HG02885 (cell line): ENCODE results near the gene BACH2.
"Not testable (repeated sequence)": the region's sequence is repeated elsewhere in the genome, so short reads cannot be mapped to it uniquely, and the experiment has no call there.

Experiments
- ATAC-seq: cut with Tn5 transposase; IDR thresholded peaks from one replicate; pipeline ENCODE4 v1.9.1; 2021; ENCODE audit warnings: mild to moderate bottlenecking; ENCODE audit not compliant: unreplicated experiment, poor library complexity

BACH2 gene

DNA sequence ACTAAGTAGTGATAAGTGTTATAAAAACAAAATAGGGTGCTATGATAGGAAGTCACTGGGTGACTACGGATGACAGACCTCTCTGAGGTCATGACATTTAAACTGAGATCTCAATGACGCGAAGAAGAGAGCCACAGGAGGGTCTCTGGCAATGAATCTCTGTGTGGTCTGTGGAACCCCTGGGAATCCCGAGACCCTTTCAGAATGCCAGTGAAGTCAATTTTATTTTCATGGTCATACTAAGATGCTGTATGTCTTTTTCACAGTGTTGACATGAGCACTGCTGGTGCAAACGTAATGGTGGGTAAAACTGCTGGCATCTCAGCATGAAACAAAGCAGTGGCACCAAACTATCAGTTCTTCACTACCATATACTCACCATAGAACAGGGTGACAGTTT lies 247.3 kb downstream of the BACH2 start:
- ATAC-seq = no peak

DNA sequence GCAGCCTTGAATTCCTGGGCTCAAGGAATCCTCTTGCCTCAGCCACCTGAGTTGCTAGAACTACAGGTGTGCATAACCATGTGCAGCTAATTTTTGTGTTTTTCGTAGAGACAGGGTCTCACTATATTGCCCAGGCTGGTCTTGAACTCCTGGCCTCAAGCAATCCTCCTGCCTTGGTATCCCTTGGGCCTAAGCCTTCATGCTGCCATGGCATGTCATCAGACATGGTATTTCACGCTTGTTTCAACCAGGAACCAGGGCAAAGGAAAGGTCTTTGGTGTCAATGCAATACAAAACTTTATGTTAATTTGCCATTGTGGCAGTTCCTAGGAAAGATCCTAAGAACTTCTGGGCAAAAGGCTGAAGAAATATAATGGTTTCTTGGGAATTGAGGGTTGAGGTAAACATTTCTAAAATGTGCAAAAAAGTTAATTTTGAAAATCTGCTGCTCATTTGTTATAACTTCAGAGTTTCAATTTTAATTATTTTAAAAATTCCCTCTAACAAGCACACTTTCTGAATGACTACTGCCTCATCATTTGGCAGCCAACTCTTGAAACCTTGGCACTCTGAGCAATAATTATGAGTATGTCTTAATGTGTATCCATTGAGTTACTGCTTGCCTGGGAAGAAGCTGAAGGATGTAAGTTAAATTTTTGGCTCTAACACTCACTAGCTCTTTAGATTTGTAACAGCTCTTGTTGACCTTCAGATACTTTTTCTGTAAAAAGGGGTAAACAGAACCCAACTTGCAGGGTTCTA lies 248.3 kb downstream of the BACH2 start:
- no peak for ATAC-seq

DNA sequence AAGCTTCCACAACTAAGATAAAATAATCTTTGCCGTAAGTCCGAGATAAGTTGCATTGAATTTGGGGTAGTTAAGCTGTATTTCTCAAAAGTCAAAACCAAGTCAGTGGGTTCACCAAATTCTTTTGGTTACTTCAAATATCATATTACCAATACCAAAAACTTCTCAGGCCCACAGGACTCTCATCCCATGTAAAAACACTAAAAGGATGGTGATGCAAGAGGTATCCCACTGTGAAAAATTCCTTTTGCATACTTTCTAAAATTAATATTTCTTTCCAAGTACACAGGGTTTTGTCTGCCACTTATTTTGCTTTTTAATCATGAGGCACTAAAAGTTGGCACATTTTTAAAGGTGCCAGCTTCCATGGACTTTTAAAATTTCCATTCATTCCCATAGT lies 251.1 kb downstream of the BACH2 start:
- no peak for ATAC-seq

DNA sequence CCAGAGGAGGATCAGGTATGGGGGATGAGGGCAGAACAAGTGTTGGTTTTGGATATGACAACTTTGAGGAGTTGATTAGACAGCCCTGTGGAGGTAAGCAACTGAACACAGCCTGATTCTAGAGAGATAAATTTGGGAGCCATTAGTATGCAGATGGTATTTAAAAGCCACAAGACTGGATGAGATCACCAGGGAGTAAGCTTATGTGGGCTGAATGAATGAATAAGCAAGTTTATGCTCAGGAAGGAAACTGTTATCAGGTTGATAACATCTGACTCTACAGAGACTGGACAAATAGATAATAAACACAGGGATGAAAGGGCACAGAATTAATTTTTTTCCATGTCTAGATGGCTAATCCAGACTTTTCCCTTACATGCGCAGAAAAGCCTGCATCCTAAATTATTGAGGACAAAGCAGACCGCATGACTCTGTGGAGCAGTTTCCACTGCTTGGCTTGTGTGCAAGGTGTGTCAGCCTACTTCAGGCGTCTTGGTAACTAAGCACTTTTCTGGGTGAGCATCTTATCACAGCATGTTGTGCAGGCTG lies 251.7 kb downstream of the BACH2 start:
- ATAC-seq = no peak

DNA sequence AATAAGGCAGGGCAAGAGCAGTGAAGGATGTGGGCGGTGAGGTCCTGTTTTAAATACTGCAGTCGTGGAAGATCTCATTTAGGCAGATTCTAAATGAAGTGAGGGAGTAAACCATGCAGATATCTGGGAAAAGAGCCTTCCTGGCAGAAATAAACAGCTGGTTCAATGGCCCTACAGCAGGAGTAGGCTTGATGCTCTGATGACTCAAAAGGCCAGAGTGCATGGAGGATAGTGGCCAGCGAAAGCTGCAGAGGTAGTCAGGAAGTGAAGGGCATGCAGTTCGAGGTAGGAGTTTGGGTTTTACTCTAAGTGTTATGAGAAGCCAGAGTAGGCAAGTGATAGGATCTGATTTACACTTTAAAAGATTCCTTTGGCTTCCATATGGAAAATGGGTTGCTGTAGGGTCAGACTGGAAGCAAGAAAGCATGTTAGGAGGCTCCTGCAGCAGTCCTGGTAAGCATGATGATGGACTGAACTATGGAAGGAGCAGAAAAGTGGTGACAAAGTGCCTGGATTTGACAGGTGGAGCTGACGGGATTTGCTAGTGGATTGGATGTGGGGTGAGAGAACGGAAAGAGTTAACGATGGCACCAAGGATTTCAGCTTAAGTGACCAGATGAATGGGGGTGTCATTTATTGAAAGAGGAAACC lies 252.3 kb downstream of the BACH2 start:
- no peak for ATAC-seq

DNA sequence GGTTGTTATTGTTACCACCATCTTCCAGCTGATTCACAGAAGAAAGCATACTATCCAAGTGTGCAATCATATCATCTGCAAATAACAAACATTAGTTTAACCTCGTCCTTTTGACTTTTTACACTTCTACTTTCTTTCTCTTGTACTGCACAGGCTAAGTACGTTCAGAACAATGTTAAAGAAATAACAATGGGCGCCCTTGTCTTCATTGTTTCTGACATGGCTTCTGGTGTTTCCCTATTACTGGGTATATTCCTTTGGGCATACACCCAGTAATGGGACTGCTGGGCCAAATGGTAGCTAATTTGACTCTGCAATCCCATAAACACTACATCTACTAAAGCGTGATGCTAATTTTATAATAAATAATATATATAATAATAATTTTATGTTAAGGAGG lies 255.7 kb downstream of the BACH2 start:
- no peak for ATAC-seq

DNA sequence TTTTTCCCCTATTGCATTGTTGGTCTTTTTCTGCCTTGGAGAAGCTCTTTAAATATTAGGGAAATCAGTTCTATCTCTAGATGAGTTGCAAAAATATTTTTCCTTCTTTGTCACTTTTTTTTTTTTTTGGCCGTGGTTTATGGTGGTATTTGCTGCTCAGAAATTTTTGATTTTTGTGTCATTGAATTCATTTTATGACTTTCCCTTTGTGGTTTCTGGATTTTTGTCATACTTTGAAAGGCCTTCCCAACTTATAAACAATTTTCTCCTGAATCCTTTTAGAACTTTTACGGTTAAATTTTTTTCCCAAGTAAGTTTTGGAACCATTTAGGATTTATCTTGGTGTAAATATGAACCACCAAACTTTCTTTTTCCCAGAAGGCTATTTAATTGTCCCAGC lies 256.7 kb downstream of the BACH2 start:
- ATAC-seq = no peak

DNA sequence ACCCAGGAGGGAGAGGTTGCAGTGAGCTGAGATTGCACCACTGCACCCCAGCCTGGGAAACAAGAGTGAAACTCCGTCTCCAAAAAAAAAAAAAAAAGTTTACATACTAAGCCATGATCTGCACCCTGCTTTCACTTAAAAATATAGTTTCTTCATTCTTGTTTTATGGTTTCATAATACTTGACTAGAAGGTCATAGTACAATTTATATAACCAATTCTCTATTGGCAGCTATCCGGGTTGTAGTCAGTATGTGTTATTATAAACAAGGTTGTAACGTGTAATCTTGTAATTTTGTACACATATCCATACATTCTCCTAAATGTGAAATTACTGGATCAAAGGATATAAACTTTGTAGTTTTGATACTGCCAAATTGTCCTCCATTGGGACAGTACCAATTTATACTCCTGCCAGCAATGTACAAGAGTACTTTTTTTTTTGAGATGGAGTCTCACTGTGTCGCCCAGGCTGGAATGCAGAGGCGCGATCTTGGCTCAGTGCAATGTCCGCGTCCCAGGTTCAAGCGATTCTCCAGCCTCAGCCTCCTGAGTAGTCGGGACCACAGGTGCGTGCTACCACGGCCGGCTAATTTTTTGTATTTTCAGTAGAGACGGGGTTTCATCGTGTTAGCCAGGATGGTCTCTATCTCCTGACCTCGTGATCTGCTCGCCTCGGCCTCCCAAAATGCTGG lies 257.5 kb downstream of the BACH2 start:
- ATAC-seq = no peak

DNA sequence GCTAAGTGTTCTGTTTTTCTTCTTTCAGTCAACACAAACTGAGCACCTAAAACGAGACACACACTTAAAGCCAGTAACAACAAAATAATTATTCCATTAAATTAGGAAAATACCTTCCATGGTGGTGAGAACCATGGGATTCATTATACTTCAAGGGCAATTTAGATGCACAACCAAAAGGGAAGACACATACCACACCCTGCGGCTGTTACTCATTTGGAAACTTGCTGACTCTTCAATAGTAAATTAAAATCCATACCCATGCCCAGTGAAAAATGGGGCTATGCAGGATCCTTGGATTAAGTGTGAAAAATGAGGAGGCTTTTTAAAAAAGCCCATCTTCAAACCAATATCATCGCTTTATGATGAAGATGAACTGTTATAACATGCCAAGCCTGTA lies 259.7 kb downstream of the BACH2 start:
- no peak for ATAC-seq

DNA sequence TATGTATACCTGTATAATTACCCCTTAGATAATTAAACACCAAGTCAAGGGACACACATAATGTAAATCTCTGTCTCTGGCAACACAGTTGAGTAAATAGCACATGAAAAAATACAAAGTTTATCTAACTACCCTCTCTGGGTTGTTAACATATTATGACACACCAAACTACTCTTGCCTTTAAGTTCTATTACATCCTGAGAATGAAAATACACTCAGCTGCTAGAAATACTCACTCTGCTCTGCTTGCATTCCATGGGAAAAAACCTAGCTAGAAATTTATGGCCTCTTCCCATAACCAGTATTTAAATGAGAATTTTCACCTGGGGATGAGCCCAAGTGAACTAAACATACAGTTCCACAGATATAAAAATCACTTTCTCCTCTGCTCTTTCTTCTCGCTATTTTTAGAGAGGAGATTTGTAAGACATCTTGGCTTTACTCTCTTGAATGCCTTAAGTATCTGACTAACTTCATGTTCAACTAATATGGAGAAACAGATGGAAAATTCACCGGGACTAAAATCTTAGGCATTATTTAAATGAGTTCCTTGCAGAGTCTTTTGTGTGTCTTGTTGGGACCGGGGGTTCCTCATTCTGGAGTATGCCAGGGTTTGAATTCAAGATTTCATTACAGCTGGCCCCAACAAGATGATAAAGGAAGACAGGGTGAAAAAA lies 261.5 kb downstream of the BACH2 start:
- no peak for ATAC-seq

DNA sequence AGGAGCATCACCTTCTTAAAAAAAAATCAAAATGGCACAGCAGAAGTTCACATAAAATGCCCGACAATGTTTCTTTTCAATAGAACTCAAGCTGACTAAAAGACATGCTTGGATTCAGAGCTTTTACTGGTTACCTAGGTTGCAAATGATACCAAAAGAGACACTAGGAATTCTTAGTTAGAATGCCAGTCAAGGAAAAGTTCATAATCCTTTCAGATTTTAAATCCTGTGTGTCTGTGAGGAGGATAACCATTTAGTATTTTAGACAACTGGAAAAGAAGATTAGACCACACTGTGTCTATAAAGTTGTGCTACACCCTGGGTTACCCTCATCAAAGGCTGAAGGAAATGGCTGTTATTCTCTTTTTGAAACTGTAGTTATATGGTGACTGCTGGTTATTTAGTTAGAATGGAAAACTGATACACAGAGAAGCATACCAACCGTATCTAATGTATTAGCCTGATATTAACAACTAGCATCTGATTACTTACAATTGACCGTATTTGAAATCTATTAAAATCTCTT lies 262.8 kb downstream of the BACH2 start:
- ATAC-seq = no peak

DNA sequence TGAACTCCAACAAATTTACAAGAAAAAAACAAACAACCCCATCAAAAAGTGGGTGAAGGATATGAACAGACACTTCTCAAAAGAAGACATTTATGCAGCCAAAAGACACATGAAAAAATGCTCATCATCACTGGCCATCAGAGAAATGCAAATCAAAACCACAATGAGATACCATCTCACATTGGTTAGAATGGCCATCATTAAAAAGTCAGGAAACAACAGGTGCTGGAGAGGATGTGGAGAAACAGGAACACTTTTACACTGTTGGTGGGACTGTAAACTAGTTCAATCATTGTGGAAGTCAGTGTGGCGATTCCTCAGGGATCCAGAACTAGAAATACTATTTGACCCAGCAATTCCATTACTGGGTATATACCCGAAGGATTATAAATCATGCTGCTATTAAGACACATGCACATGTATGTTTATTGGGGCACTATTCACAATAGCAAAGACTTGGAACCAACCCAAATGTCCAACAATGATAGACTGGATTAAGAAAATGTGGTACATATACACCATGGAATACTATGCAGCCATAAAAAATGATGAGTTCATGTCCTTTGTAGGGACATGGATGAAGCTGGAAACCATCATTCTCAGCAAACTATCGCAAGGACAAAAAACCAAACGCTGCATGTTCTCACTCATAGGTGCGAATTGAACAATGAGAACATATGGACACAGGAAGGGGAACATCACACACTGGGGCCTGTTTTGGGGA lies 264.0 kb downstream of the BACH2 start:
- ATAC-seq = not testable (repeated sequence)

DNA sequence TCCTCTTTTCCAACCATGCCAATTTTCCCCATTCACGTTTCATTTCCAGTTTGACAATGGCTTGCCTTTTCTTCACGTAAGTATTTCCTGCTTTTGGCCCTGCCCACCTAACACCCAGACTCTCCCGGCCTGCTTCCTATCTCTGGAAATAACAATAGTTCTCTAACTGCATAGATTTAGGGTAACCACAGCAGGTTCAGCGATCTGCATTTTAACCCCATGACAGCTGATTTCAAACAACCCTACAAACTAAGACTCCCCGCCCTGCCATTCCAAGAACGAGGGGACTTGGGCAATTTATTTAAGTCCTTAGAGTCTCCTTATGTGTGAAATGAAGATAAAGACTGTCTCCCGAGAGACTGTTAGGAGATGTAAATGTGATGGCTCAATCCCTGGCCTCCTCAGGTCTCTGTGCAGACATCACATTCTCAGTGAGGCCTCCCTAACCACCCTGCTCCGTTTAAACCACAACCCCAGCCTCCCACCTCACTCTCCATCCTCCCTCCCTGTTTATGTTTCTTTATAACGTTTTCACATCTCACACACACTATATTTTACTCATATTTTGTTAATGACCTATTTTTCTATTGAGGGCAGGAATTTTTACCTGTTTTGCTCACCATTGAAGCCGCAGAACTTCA lies 267.5 kb downstream of the BACH2 start:
- ATAC-seq = no peak

DNA sequence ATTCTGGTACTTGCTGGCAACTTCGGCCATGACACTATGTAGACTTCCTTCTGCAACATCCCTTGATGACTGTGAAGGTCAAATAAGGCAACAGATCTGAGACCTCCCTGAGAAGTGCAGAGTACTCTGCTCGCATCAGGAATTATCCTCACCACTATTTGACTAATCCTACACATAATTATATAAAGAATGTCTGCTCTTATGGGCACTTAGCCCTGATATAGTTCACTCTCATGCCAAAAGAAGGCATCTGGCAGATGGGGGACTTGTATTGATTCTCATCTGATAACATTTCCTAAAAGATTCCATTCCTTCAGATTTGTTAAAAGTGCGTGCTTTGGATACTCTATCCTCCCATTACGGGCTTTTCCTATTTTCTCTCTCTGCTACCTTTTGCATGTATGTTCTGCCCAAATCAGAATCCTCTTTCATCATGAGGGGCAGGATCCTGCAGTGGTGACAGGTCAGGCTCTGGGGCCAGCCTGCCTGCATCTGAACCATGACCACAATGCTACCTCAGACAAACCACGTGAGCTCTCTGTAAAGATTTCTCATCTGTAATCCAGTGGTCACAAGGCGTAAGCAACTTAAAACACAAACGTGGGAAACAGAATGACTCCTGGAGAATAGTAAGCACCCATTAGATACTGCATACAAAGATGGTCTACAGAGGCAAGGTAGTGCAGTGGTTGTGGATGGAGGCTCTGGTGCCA lies 268.4 kb downstream of the BACH2 start:
- no peak for ATAC-seq

DNA sequence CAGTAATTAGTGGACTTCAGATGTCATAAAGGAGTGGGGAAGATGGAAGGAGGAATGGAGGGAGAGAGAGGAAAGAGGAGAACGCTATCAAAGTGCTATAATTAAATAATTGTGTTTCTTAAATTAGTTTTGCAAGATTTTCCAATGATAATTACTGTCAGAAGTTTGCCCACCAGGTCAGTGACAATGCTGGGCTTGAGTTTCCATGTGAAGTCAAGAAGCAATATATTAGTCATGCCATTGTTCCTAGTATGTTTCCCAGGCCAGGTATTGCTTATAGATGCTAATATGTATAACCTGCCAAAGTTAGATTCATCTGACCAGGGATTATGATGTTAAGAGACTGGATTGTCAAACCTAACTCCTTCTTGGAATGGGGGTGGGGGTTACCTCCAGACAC lies 270.4 kb downstream of the BACH2 start:
- ATAC-seq = no peak

DNA sequence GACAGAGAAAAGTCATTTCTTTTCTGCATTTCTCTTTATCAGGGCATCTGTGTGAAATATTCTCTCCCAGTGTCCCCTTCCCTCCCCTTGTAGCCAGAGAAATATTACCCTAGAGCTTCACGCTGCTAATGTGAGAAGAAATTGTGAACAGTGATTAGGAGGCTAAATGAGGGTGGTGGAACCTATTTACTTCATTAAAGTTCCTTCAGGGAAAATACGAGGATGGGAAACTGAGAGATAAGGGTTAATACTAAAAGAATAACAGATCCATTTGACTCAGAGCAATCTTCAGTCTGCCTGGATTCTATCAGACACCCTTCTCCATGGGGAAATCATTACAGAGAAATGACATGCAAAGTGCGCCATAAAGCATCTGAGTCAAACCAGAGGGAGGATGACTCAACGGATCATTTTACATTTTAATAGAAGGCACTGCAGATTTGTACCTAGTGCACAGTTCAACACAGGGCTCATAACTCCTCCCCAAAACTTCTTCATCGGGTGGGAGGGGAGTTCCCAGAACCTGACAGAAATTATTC lies 271.1 kb downstream of the BACH2 start:
- ATAC-seq = no peak

DNA sequence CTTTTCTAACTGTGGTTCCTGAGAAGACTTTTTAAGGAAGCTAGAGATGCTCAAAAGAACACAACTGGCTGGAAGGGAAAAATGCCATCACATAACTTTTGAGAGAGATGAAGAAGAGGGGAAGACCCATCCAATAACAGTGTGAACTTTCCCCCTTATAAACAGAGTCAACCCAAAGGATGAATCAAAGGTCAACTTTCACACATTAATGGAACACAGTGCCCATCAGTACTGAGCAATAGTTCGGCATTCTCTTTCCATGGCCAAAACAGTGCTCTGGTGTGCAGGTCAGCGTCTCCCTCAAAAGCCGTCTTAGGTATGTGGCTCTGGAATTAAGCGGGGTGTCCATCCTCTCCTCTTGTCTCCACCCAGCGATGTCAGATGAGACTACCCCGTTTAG lies 272.0 kb downstream of the BACH2 start:
- ATAC-seq = no peak

DNA sequence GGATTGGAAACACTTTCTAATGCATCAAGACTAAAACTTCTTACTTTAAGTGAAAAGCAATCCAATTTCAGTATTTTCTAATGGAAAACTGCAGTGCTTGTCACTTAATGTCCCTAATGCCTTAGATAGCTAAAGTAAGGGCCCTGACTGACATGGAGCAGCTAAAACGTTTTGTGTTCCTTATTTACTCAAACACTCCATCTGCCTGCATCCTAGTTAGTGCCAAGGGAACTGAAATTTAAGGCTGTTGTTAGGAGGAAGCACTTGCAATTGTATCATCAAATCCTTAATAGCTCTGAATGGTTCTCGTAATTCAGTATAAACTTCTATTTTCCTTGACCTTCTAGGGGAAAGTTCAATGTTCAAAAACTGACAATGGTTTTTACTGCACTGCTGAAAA lies 274.9 kb downstream of the BACH2 start:
- ATAC-seq = no peak

DNA sequence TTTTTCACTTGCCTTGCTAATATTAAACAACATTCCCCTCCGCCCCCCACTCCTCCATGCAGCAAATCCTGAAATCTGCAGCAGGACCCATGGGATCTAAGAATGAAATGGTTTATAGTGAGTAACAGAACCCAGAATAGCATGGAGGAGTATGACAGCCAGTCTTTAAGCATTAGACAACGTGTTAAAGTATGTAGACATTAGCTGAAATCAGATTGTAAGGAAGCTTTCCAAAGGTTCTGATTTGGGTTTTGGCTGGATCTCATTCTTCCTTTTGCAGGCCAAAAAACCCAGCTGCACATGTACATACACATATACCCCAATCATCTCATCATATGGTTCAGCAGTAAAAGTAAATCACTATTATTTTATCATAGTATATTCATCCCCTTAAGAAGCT lies 275.9 kb downstream of the BACH2 start:
- ATAC-seq = no peak
